Measurements from ENCODE around the gene PEPD.

The PEPD gene

GRCh38 chr19:33409906-33410685 lies 111.5 kb downstream of the PEPD start:
- Histone ChIP-seq H2AFZ (ENCODE audit: low read length) (no peak overlapping the region), H3K4me1 (ENCODE audit: insufficient read depth, low read length, severe bottlenecking) (no peaks in the 10 kb centered on the region), H3K27ac (ENCODE audit: low read depth, low read length, poor library complexity, severe bottlenecking) (no peak overlapping the region), H3K4me3 (ENCODE audit: low read depth, low read length, poor library complexity, severe bottlenecking) (no peak overlapping the region), H3K27me3 (ENCODE audit: insufficient read depth, low read length) (no peaks in the 10 kb centered on the region), H3K4me2 (ENCODE audit: low read length) (no peak overlapping the region), H3K36me3 (ENCODE audit: insufficient read depth, low read length) (no peaks in the 10 kb centered on the region), H3K9ac (ENCODE audit: low read length) (no peak overlapping the region), H3K9me2 (ENCODE audit: low read depth, low read length) (no peaks in the 10 kb centered on the region), H3K79me2 (ENCODE audit: insufficient read depth, low read length) (no peaks in the 10 kb centered on the region), H3F3A (ENCODE audit: insufficient read depth, low read length) (no peaks in the 10 kb centered on the region), H4K20me1 (ENCODE audit: insufficient read depth, low read length) (no peaks in the 10 kb centered on the region), H3K9me3 (ENCODE audit: low read length) (no peaks in the 10 kb centered on the region)
- TF ChIP-seq, protein P1, sequence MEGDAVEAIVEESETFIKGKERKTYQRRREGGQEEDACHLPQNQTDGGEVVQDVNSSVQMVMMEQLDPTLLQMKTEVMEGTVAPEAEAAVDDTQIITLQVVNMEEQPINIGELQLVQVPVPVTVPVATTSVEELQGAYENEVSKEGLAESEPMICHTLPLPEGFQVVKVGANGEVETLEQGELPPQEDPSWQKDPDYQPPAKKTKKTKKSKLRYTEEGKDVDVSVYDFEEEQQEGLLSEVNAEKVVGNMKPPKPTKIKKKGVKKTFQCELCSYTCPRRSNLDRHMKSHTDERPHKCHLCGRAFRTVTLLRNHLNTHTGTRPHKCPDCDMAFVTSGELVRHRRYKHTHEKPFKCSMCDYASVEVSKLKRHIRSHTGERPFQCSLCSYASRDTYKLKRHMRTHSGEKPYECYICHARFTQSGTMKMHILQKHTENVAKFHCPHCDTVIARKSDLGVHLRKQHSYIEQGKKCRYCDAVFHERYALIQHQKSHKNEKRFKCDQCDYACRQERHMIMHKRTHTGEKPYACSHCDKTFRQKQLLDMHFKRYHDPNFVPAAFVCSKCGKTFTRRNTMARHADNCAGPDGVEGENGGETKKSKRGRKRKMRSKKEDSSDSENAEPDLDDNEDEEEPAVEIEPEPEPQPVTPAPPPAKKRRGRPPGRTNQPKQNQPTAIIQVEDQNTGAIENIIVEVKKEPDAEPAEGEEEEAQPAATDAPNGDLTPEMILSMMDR (IDR thresholded peaks at IDR 0.05; ENCODE audit: low read length): no peak
- TF ChIP-seq EZH2 (IDR thresholded peaks at IDR 0.05; ENCODE audit: borderline replicate concordance, low read length): no peak

DNA sequence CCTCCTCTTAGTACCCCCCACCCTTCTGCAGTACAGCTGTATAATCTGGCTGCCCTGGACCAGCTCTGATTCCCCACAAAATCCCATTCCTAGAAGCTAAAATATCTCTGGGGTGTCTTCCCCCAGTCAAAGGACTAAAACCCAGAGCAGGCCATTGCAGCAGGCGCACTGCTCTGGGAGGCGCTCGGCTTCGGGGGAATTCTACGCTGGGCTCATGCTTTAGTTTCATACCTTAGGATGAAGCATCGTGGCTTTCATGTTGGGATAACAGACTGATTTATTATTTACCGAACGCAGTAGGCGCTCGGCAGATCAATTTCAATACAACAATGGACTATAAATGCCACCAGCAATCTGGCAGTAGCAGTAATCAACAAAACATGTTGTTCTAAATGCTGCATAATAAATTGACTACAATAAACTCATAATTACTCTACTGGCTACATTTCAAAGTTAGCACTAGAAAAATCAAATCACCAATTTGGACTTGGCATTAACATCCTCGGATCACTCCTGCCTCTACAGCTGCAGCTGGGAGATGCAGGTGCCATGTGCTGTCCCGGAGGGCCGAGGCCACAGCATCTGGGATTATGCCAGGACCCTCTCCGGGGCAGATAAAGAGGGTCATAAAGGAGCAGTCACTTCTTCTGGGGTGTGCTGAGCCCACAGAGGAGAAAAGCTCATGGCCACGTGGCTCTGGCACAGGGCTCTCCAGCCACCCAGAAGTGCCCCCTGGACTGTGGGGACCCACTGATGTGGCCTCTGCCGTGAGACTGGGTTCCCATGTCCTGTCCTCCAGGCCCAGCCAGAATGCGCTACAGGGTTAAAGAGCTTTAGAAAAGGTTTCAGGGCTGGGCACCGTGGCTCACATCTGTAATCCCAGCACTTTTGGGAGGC lies 112.8 kb downstream of the PEPD start:
- TF ChIP-seq, protein P1 (IDR thresholded peaks at IDR 0.05; ENCODE audit: low read length): no peak
- Histone ChIP-seq H3K27me3 (ENCODE audit: insufficient read depth, low read length) (no peaks in the 10 kb centered on the region), H2AFZ (ENCODE audit: low read length) (no peak overlapping the region), H3K9ac (ENCODE audit: low read length) (no peak overlapping the region), H3F3A (ENCODE audit: insufficient read depth, low read length) (no peaks in the 10 kb centered on the region), H3K4me2 (ENCODE audit: low read length) (no peak overlapping the region), H3K9me2 (ENCODE audit: low read depth, low read length) (no peaks in the 10 kb centered on the region), H3K4me1 (ENCODE audit: insufficient read depth, low read length, severe bottlenecking) (no peaks in the 10 kb centered on the region), H4K20me1 (ENCODE audit: insufficient read depth, low read length) (no peaks in the 10 kb centered on the region), H3K36me3 (ENCODE audit: insufficient read depth, low read length) (no peaks in the 10 kb centered on the region), H3K4me3 (ENCODE audit: low read depth, low read length, poor library complexity, severe bottlenecking) (no peak overlapping the region), H3K9me3 (ENCODE audit: low read length) (no peaks in the 10 kb centered on the region), H3K27ac (ENCODE audit: low read depth, low read length, poor library complexity, severe bottlenecking) (no peak overlapping the region), H3K79me2 (ENCODE audit: insufficient read depth, low read length) (no peaks in the 10 kb centered on the region)

GRCh38 chr19:33408116-33408515 lies 113.5 kb downstream of the PEPD start:
- H3K4me1 ChIP-seq (ENCODE audit: insufficient read depth, low read length, severe bottlenecking): no peaks in the 10 kb centered on the region
- no peak for TF ChIP-seq EZH2 (IDR thresholded peaks at IDR 0.05; ENCODE audit: borderline replicate concordance, low read length)
- TF ChIP-seq, protein P1 (IDR thresholded peaks at IDR 0.05; ENCODE audit: low read length): no peak
- H3K9me2 ChIP-seq (ENCODE audit: low read depth, low read length): no peaks in the 10 kb centered on the region
- no peak overlapping the region for H3K4me3 ChIP-seq (ENCODE audit: low read depth, low read length, poor library complexity, severe bottlenecking)
- H3K79me2 ChIP-seq (ENCODE audit: insufficient read depth, low read length): no peaks in the 10 kb centered on the region
- no peaks in the 10 kb centered on the region for H4K20me1 ChIP-seq (ENCODE audit: insufficient read depth, low read length)
- H3F3A ChIP-seq (ENCODE audit: insufficient read depth, low read length): no peaks in the 10 kb centered on the region
- H3K4me2 ChIP-seq (ENCODE audit: low read length): no peak overlapping the region
- H3K36me3 ChIP-seq (ENCODE audit: insufficient read depth, low read length): no peaks in the 10 kb centered on the region
- H3K9me3 ChIP-seq (ENCODE audit: low read length): no peaks in the 10 kb centered on the region
- no peaks in the 10 kb centered on the region for H3K27me3 ChIP-seq (ENCODE audit: insufficient read depth, low read length)
- H3K27ac ChIP-seq (ENCODE audit: low read depth, low read length, poor library complexity, severe bottlenecking): no peak overlapping the region
- H2AFZ ChIP-seq (ENCODE audit: low read length): no peak overlapping the region
- H3K9ac ChIP-seq (ENCODE audit: low read length): no peak overlapping the region

Data from OCI-LY1 (cell line).